ENCODE measurements around the gene NKAIN2. TPM values are rescaled to one million over a fixed set of nuclear protein-coding genes. Genes with fewer than 3 reads are reported as not detected.

The NKAIN2 gene
- total RNA-seq, 1 donor from 2014 or later = 0.56 TPM

DNA sequence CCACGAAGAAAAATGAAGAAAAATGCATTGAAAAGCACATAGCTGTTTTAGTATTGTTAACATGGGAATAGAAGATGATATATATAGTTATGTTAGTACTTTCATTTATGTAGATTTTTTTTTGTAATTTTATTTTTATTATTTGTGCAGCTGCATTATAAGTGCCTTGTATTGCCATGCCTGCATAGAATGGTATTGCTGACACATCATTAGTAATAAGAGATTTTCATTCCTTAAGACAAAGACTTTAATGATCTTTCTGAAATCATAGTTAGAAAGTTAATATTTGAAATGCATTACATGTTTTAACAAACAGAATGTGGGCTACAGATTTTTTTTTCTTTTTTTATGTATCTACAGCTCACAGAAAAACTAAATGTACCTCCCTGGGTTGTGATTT lies 506.5 kb downstream of the NKAIN2 start:
- H3K9me3 Mint-ChIP-seq (ENCODE audit: unreplicated experiment) = no peaks in the 10 kb centered on the region
- no peaks in the 10 kb centered on the region for H3K36me3 Mint-ChIP-seq (ENCODE audit: unreplicated experiment)
- peaks cover 5% of the 10 kb centered on the region for H3K4me1 Mint-ChIP-seq (ENCODE audit: low read depth, unreplicated experiment)
- H3K27me3 Mint-ChIP-seq (ENCODE audit: unreplicated experiment) = peaks cover 2% of the 10 kb centered on the region
- TF ChIP-seq, protein P1, sequence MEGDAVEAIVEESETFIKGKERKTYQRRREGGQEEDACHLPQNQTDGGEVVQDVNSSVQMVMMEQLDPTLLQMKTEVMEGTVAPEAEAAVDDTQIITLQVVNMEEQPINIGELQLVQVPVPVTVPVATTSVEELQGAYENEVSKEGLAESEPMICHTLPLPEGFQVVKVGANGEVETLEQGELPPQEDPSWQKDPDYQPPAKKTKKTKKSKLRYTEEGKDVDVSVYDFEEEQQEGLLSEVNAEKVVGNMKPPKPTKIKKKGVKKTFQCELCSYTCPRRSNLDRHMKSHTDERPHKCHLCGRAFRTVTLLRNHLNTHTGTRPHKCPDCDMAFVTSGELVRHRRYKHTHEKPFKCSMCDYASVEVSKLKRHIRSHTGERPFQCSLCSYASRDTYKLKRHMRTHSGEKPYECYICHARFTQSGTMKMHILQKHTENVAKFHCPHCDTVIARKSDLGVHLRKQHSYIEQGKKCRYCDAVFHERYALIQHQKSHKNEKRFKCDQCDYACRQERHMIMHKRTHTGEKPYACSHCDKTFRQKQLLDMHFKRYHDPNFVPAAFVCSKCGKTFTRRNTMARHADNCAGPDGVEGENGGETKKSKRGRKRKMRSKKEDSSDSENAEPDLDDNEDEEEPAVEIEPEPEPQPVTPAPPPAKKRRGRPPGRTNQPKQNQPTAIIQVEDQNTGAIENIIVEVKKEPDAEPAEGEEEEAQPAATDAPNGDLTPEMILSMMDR (IDR thresholded peaks at IDR 0.05; ENCODE audit: partially characterized antibody, unreplicated experiment) = no peak
- H3K4me3 Mint-ChIP-seq (ENCODE audit: unreplicated experiment) = no peak overlapping the region
- DNase-seq = no peak
- no peak overlapping the region for H3K27ac Mint-ChIP-seq (ENCODE audit: unreplicated experiment)

- Mint-ChIP-seq H3K36me3 (ENCODE audit: unreplicated experiment) (no peaks in the 10 kb centered on the region), H3K27me3 (ENCODE audit: unreplicated experiment) (no peaks in the 10 kb centered on the region), H3K4me1 (ENCODE audit: low read depth, unreplicated experiment) (peaks cover 4% of the 10 kb centered on the region)
Measured at GRCh38 chr6:124319410-124319809, 515.7 kb downstream of the NKAIN2 start.

GRCh38 chr6:124324237-124324636 lies 520.6 kb downstream of the NKAIN2 start:
- no peaks in the 10 kb centered on the region for H3K27me3 Mint-ChIP-seq (ENCODE audit: unreplicated experiment)
- DNase-seq = no peak
- no peak overlapping the region for H3K4me3 Mint-ChIP-seq (ENCODE audit: unreplicated experiment)
- H3K36me3 Mint-ChIP-seq (ENCODE audit: unreplicated experiment) = no peaks in the 10 kb centered on the region
- H3K27ac Mint-ChIP-seq (ENCODE audit: unreplicated experiment) = no peak overlapping the region
- TF ChIP-seq, protein P1 (IDR thresholded peaks at IDR 0.05; ENCODE audit: partially characterized antibody, unreplicated experiment) = no peak
- peaks cover 4% of the 10 kb centered on the region for H3K4me1 Mint-ChIP-seq (ENCODE audit: low read depth, unreplicated experiment)
- no peaks in the 10 kb centered on the region for H3K9me3 Mint-ChIP-seq (ENCODE audit: unreplicated experiment)

More at GRCh38 chr6:124319410-124319809, 515.7 kb downstream of the NKAIN2 start:
- TF ChIP-seq, protein P1 (IDR thresholded peaks at IDR 0.05; ENCODE audit: partially characterized antibody, unreplicated experiment) = no peak
- H3K27ac Mint-ChIP-seq (ENCODE audit: unreplicated experiment) = no peak overlapping the region
- H3K9me3 Mint-ChIP-seq (ENCODE audit: unreplicated experiment) = no peaks in the 10 kb centered on the region
- DNase-seq = no peak
- no peak overlapping the region for H3K4me3 Mint-ChIP-seq (ENCODE audit: unreplicated experiment)

GRCh38 chr6:124330197-124330596 lies 526.5 kb downstream of the NKAIN2 start:
- Mint-ChIP-seq H3K36me3 (ENCODE audit: unreplicated experiment) (no peaks in the 10 kb centered on the region), H3K27ac (ENCODE audit: unreplicated experiment) (no peak overlapping the region), H3K4me1 (ENCODE audit: low read depth, unreplicated experiment) (no peaks in the 10 kb centered on the region), H3K9me3 (ENCODE audit: unreplicated experiment) (no peaks in the 10 kb centered on the region), H3K27me3 (ENCODE audit: unreplicated experiment) (no peaks in the 10 kb centered on the region), H3K4me3 (ENCODE audit: unreplicated experiment) (no peak overlapping the region)
- TF ChIP-seq, protein P1 (IDR thresholded peaks at IDR 0.05; ENCODE audit: partially characterized antibody, unreplicated experiment) = no peak
- DNase-seq = no peak

DNA sequence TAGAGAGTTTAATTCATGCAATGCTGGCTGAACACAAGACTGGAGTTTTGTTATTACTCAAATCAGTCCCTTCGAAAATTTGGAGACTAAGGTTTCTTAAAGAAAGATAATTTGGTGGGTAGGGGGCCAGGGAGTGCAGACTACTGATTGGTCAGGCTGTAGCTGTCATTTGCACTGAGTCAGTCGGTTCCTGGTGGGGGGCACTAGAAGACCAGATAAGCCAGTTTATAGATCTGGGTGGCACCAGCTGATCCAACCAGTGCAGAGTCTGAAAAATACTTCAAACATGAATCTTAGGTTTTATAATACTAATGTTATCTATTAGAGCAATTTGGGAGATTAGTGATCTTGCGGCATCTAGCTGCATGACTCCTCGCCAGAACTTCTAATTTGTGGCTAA lies 530.7 kb downstream of the NKAIN2 start:
- Mint-ChIP-seq H3K4me3 (ENCODE audit: unreplicated experiment) (no peak overlapping the region), H3K4me1 (ENCODE audit: low read depth, unreplicated experiment) (no peaks in the 10 kb centered on the region), H3K27ac (ENCODE audit: unreplicated experiment) (no peak overlapping the region), H3K36me3 (ENCODE audit: unreplicated experiment) (no peaks in the 10 kb centered on the region), H3K27me3 (ENCODE audit: unreplicated experiment) (no peaks in the 10 kb centered on the region), H3K9me3 (ENCODE audit: unreplicated experiment) (no peaks in the 10 kb centered on the region)
- no peak for DNase-seq
- TF ChIP-seq, protein P1 (IDR thresholded peaks at IDR 0.05; ENCODE audit: partially characterized antibody, unreplicated experiment) = no peak

Measured in glutamatergic neuron (in vitro differentiated cells).